GM12864 (cell line): Measurements from ENCODE around the gene DCP2.

Experiments
- DNase-seq: peaks from one replicate; pipeline ENCODE4 v3.0.0-alpha.2; 2011; ENCODE audit warnings: low read depth
- H3K4me3 ChIP-seq: 2 replicates; pipeline ENCODE4 v1.5.1; 2011; ENCODE audit warnings: mild to moderate bottlenecking, low read depth, low read length, control low read depth
- TF ChIP-seq, protein P1 (sequence below): IDR thresholded peaks from 2 replicates; pipeline ENCODE4 v1.5.1; 2011; ENCODE audit warnings: low read depth, mild to moderate bottlenecking, moderate library complexity, low read length, control low read depth, inconsistent platforms; ENCODE audit errors: missing control alignments

Gene DCP2

DNA sequence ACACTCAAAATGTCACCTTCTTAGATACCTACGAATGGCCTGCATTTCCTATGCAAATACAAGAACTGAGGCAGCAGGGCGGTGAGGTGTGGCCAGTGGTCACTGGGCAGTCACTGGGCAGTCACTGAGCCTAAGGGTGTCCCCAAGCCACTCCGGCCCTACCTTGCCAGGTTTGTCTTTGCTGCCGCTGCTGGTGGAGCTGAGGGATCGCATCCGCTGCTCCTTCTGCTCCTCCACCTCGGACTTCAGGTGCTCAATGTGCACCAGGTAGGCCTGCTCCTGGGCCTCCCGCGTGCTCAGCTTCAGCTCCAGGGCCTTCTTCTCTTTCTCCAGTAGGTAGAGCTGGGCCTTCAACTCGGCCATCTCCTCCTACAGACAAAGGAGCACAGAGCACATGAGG is 72.3 kb downstream of the DCP2 start:
- no peak for DNase-seq
- TF ChIP-seq, protein P1, sequence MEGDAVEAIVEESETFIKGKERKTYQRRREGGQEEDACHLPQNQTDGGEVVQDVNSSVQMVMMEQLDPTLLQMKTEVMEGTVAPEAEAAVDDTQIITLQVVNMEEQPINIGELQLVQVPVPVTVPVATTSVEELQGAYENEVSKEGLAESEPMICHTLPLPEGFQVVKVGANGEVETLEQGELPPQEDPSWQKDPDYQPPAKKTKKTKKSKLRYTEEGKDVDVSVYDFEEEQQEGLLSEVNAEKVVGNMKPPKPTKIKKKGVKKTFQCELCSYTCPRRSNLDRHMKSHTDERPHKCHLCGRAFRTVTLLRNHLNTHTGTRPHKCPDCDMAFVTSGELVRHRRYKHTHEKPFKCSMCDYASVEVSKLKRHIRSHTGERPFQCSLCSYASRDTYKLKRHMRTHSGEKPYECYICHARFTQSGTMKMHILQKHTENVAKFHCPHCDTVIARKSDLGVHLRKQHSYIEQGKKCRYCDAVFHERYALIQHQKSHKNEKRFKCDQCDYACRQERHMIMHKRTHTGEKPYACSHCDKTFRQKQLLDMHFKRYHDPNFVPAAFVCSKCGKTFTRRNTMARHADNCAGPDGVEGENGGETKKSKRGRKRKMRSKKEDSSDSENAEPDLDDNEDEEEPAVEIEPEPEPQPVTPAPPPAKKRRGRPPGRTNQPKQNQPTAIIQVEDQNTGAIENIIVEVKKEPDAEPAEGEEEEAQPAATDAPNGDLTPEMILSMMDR = no peak
- no peak overlapping the region for H3K4me3 ChIP-seq

DNA sequence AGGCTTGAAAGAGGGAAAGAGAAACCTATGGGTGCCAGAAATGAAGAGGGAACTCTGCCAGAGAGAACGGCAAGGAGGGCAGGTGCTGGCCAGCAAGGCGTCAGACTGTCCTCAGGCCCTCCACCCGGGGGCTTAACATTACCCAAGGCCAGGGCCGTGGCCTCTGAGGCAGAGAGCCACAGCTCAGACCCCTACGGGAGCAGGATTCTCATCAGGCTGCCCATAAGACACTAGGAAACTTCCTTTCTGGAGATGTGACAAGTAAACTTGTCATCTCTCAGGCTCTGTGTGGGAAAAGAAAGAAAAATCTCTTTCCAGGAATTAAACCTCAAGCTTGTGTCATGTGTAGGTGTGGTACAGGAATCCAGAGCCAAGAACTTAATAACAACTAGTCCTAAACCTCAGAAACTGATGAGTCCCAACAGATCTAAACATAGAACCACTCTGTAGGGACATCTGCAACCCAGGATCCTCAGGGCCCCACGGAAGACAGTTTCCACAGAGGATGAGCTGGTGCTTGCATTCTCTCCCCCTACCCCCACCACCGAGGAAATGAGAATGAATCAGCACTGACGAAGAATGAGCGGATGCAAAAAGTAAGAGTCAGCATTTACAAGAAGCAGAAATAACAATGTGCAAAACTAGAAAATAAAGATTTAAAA is 74.3 kb downstream of the DCP2 start:
- H3K4me3 ChIP-seq = no peak overlapping the region
- TF ChIP-seq, protein P1 = no peak
- DNase-seq = no peak

DNA sequence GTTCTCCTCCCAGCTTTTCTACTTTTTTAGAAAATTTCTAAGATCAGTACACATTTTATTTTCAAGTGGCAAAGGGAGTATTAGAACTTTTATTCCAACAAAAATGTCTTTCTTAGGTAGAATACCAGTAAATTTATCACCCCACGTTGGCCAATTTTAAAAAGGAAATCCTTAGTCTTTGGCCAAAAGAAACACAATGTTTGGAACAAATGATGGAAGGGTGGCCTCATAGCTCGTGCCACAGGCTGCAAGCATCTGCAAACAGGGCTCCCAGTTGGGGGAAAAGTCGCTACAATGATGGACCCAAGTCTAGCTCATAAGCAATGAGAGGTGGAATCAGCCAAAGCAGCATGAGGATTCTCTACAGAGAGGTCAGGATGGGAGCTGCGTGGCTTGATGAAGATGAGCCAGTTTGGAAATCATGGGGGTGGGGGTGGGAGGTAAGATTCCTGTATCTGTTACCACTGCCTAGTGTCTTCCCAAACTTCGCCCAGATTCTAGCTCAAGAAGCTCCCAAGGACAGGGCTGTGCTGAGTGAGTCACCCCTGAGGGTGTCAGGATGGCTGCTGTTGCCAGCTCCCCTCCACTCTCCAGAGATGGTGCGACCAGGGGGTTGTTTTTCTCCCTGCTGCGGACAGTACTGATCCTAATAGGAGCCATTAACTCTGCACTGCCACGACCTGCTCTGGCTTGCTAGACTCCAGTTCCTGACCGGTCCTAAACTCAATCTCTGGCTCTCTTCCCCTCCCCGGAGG is 75.6 kb downstream of the DCP2 start:
- DNase-seq = no peak

DNA sequence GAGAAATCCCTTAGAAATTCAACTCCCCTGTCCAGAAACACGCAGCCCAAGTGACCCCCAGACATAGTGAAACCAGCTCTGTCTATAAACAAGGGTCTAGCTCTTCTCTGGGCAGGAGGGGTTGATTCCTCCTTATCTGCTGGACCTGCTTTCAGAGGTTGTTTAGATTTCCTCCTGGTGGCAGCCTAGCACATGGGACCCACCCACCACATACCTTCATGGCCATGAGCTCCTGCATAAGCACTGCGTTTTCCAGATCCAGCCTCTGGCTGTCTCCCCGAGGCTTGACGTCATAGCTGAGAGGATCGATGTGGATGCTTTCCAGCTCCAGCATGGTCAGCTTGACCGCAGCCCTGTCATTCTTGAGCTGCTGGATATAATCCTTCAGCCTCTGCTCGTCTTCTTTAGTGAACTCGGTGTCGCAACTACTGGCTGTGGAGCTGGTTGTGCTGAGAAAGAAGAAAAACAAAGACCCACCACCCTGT is 77.0 kb downstream of the DCP2 start:
- TF ChIP-seq, protein P1 = no peak
- no peak overlapping the region for H3K4me3 ChIP-seq
- no peak for DNase-seq

More for the DNA sequence above, 75.6 kb downstream of the DCP2 start:
- no peak overlapping the region for H3K4me3 ChIP-seq
- TF ChIP-seq, protein P1 = no peak

DNA sequence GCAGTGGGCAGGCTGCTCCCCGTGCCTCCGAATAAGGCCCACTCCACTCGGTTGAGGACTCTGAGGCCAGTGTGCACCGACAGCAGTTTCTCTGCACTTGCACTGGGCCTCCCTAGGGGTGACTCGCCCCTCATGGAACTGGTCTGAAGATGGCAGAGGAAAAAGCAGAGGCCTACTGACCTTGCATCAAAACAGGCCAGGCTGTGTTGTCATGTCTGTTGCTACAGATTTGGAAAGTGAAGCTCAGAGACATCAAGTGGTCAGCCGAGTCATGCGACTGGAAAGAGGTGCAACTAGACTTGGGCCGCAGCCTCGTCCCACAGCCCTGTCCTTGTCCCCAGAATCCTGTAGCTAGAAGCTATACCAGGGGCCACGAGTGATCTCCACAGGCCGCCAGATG is 78.3 kb downstream of the DCP2 start:
- H3K4me3 ChIP-seq = no peak overlapping the region
- TF ChIP-seq, protein P1 = no peak
- DNase-seq = no peak

DNA sequence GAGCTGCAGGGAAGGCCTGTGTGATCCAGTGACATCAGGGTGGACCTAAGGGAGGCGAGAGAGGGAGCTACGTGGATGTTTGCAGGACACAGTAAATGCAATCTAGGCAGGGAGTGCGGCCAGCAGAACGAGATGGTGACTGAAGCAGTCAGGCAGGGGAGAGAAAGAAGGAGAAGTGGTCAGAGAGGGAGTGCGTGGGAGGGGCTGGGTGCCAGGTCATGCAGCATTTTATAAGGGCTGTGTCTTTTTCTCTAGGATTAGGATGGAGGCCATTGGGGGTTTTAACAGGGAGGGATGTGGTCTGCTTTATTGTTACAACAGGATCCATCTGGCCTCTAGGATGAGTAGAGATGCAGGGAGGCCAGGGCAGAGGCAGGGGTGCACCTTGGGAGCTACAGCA is 80.4 kb downstream of the DCP2 start:
- no peak for DNase-seq

More for the DNA sequence above, 80.4 kb downstream of the DCP2 start:
- TF ChIP-seq, protein P1 = no peak
- no peak overlapping the region for H3K4me3 ChIP-seq
